ENCODE results near the gene TMEM127.

GRCh38 chr2:96225016-96225533 lies 40.7 kb downstream of the TMEM127 start:
- TF ChIP-seq, protein P1, sequence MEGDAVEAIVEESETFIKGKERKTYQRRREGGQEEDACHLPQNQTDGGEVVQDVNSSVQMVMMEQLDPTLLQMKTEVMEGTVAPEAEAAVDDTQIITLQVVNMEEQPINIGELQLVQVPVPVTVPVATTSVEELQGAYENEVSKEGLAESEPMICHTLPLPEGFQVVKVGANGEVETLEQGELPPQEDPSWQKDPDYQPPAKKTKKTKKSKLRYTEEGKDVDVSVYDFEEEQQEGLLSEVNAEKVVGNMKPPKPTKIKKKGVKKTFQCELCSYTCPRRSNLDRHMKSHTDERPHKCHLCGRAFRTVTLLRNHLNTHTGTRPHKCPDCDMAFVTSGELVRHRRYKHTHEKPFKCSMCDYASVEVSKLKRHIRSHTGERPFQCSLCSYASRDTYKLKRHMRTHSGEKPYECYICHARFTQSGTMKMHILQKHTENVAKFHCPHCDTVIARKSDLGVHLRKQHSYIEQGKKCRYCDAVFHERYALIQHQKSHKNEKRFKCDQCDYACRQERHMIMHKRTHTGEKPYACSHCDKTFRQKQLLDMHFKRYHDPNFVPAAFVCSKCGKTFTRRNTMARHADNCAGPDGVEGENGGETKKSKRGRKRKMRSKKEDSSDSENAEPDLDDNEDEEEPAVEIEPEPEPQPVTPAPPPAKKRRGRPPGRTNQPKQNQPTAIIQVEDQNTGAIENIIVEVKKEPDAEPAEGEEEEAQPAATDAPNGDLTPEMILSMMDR (IDR thresholded peaks at IDR 0.05) = no peak
- no peak for TF ChIP-seq POLR2A (IDR thresholded peaks at IDR 0.05)
